Ovary (tissue), 10 donors: ENCODE measurements around the gene CYB561. TPM values are rescaled to one million over a fixed set of nuclear protein-coding genes. Genes with fewer than 3 reads are reported as not detected.

ENCODE experiments used
- DNase-seq, 5 donors: peaks; one replicate each; pipeline ENCODE4 v3.0.0-alpha.2; 2019 to 2020
- H3K27ac ChIP-seq, 2 donors: fragments of 200-600 bp; one replicate each; pipeline versions ENCODE4 v1.5.1 to v1.8.0; 2019 to 2022
- H3K27me3 ChIP-seq: fragments of 200-600 bp; one replicate; pipeline ENCODE4 v1.8.0; 2022
- H3K36me3 ChIP-seq: fragments of 200-600 bp; sonication (generic); one replicate; pipeline ENCODE4 v1.5.1; 2019
- H3K4me1 ChIP-seq: one replicate; pipeline ENCODE4 v1.8.1; 2013; ENCODE audit warnings: mild to moderate bottlenecking, moderate library complexity; ENCODE audit not compliant: insufficient read depth
- H3K4me3 ChIP-seq: fragments of 200-600 bp; sonication (generic); one replicate; pipeline ENCODE4 v1.5.1; 2017
- H3K9me3 ChIP-seq, 2 donors: fragments of 200-600 bp in 1 of 2; sonication (generic) in 1 of 2; one replicate each; pipeline versions ENCODE4 v1.5.1 to v1.8.1; 2013 to 2019; ENCODE audit warnings: mild to moderate bottlenecking in 1 of 2, moderate library complexity in 1 of 2
- CTCF ChIP-seq, 3 donors: fragments of 450-650 bp in 2 of 3; fragments of 200-600 bp in 1 of 3; IDR thresholded peaks; one replicate each; pipeline versions ENCODE4 v1.5.1 to v1.8.0; 2016 to 2022; ENCODE audit warnings: antibody characterized with exemption in 3 of 3, mild to moderate bottlenecking in 1 of 3
- EP300 ChIP-seq: sonication (generic); formaldehyde crosslinking; IDR thresholded peaks from one replicate; pipeline ENCODE4 v1.6.1; 2017; ENCODE audit warnings: antibody characterized with exemption
- POLR2A ChIP-seq: fragments of 450-650 bp; IDR thresholded peaks from one replicate; pipeline ENCODE4 v1.6.1; 2017; ENCODE audit warnings: antibody characterized with exemption, mild to moderate bottlenecking, moderate library complexity
- WGBS, 3 donors: extraction: QIAGEN DNeasy Blood & Tissue Kit in 1 of 3; methylation state at CpG; one replicate each; pipeline versions ENCODE4 v1.1.5 to v1.1.7; 2013 to 2017; 5-methylcytosine and 5-hydroxymethylcytosine counted together
- intact Hi-C, 4 donors: fragments of 100-400 bp; cut with DNase I; formaldehyde crosslinking; loops; one replicate each; pipeline versions ENCODE4 v1.11.0 to v1.15.1; 2022 to 2023
- long read RNA-seq, 3 donors: library from polyadenylated mRNA in 2 of 3; unstranded in 2 of 3; transcript quantifications; one replicate each; pipeline ENCODE4 v2.0.0 and lab custom pipeline, GENCODE V29; 2021 to 2026
- polyA plus RNA-seq, 2 donors: library from polyadenylated mRNA; stranded (reverse); fragments of 200-250 nt in 1 of 2; fragments of 350-450 nt in 1 of 2; fragmentation: Illumina TruSeq in 1 of 2; extraction: RNeasy Lipid Tissue Mini Kit (QIAGEN cat#74804) in 1 of 2; gene quantifications; one replicate each; pipeline ENCODE4 v1.2.3, GENCODE V29; 2013 to 2014
- total RNA-seq, 7 donors: library from RNA; depleted of rRNA in 2 of 7; stranded (reverse); fragments of >200 nt in 2 of 7; fragmentation: NEBNext Ultra II Directional in 3 of 7; extraction: Animal tissue kit (Norgen Biotek cat#: 25700) in 3 of 7; gene quantifications; one replicate each; pipeline versions ENCODE4 v1.1.0 to v1.2.4, GENCODE V29; 2016 to 2023
- donor health status: DM: no; HTN: no; CAD: no; lungs with moderate emphysema.
- donor health status: DM: no; HTN: no; CAD: no.
- donor health status: Bipolar disorder and iron deficiency.
- donor health status: DM: yes; HTN: yes; CAD: no.
- donor health status: DM: no; HTN: no; CAD: no.
- donor health status: DM: yes; HTN: yes; CAD: no.

The CYB561 gene
- 10 to 100 TPM in 6 of 7 donors, 1 to 10 TPM in 1; 9.3 to 43.8 (median 18.8) TPM for total RNA-seq
- polyA plus RNA-seq, result 10 to 100 TPM in 1 of 2 donors, 1 to 10 TPM in 1; 8.6 to 10.5 TPM
- long read RNA-seq, donor 1, transcript CYB561-201 (6 exons, 3,001 nt), result major isoform, 51 of 105 reads
- long read RNA-seq, donor 1, transcript CYB561-213 (5 exons, 2,344 nt), result minor isoform, 6 of 105 reads
- long read RNA-seq, donor 1, transcript CYB561-203 (6 exons, 3,151 nt), result minor isoform, 15 of 105 reads
- long read RNA-seq, donor 1, partial matches to known transcripts, result 2 of 105 reads
- long read RNA-seq, donor 1, other reads (novel, unspliced or antisense), result 28 of 105 reads
- long read RNA-seq, donor 2, transcript CYB561-201 (6 exons, 3,001 nt), result major isoform, 5 of 5 reads
- long read RNA-seq, donor 2, partial matches to known transcripts, result 0 of 5 reads
- long read RNA-seq, donor 2, other reads (novel, unspliced or antisense), result 0 of 5 reads
- long read RNA-seq, donor 3, transcript CYB561-203 (6 exons, 3,151 nt), result minor isoform, 6 of 36 reads
- long read RNA-seq, donor 3, transcript CYB561-201 (6 exons, 3,001 nt), result major isoform, 16 of 36 reads
- long read RNA-seq, donor 3, partial matches to known transcripts, result 2 of 36 reads
- long read RNA-seq, donor 3, other reads (novel, unspliced or antisense), result 10 of 36 reads

- Histone ChIP-seq H3K4me1 (peaks cover 7% of the 10 kb centered on the region), H3K27me3 (no peaks in the 10 kb centered on the region), H3K9me3 (no peaks in the 10 kb centered on the region), H3K27ac (peak within 1 kb of the TSS; percentile 48 to 77), H3K36me3 (no peaks in the 10 kb centered on the region), H3K4me3 (peak within 1 kb of the TSS; percentile 65)
- intact Hi-C loops, result no loop called here
- peak; percentile 81 to 90 (median 86) for DNase-seq
- WGBS, 3 donors, result 1 to 2% (median 1%) methylated on average over 49 to 99 of the region's 99 CpGs
- TF ChIP-seq EP300, result no peak
- peak; percentile 56 for TF ChIP-seq POLR2A
- TF ChIP-seq CTCF (IDR thresholded peaks at IDR 0.05), result peak; percentile 24 to 60 (median 43)
Measured at GRCh38 chr17:63445954-63446752, at the start of gene CYB561. TSS of gene CYB561 (minus strand) at chr17:63446306. CDS start at chr17:63437547, 8,759 bp downstream.

DNA sequence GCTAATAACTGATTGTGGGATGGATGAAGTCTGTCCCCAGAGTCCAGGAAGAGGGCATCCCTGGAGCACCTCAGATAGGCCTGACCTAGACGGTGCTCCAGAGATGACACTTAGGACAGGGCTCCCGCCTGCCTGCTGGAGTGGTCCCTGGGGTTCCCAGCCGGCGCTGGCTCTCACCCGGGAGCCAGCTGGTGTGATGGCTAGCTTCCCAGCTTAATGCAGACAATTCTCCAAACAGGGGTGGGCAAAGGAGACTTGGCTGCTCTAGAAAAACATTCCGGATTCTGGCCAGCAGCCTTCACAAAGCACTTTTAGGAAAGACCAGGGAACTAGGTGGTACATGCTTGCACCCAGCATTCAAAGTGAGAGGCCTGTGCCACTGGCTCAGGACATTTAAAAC lies 49.4 kb upstream of the CYB561 start:
- peaks cover 2% of the 10 kb centered on the region for H3K4me1 ChIP-seq
- 14 to 32% (median 21%) methylated on average over 5 to 6 of the region's 6 CpGs for WGBS, 3 donors
- H3K4me3 ChIP-seq, result no peak overlapping the region
- TF ChIP-seq CTCF (IDR thresholded peaks at IDR 0.05), result no peak
- TF ChIP-seq POLR2A, result no peak
- TF ChIP-seq EP300, result no peak
- no peak for DNase-seq
- H3K27me3 ChIP-seq, result no peaks in the 10 kb centered on the region
- no peaks in the 10 kb centered on the region for H3K36me3 ChIP-seq
- H3K27ac ChIP-seq, result no peak overlapping the region
- no peaks in the 10 kb centered on the region for H3K9me3 ChIP-seq
- intact Hi-C loops, result no loop called here

DNA sequence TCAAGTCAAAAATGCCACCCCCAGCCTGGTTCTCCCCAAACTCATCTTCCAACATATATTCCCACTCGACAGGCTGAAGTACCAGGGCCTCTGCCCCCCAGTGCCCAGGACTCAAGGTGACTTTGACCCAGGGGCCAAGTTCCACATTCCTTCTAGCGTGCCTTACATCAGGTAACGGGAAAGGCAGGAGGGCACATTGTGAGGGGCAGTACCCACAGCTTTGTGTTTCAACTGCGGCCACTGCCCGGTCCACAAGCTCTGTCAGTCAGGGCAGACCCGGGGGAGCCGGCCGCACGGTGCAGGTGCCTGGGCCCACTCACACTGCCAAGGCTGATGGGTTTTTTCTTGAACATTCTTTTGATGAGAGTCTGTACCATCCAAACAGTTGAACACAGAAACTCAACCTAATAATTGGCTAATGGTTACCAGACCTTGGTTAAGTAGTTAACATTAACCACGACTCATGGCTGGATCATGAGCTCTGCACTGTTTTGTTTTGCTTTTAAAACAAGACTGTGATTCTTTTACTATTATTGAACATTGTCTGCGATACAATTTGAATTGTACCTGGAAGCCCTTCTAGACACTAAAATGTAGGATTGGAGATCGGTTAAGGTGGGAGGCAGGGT lies 48.3 kb upstream of the CYB561 start:
- intact Hi-C loops, result no loop called here
- 85 to 91% (median 87%) methylated on average over 12 of the region's 12 CpGs for WGBS, 3 donors

More for the DNA sequence above, 48.3 kb upstream of the CYB561 start:
- Histone ChIP-seq H3K27ac (no peak overlapping the region), H3K36me3 (no peaks in the 10 kb centered on the region), H3K27me3 (no peaks in the 10 kb centered on the region), H3K9me3 (no peaks in the 10 kb centered on the region), H3K4me3 (no peak overlapping the region), H3K4me1 (peaks cover 2% of the 10 kb centered on the region)
- TF ChIP-seq EP300, result no peak
- TF ChIP-seq CTCF (IDR thresholded peaks at IDR 0.05), result no peak
- TF ChIP-seq POLR2A, result no peak
- no peak for DNase-seq
